Islet of Langerhans (tissue), 1 donor: ENCODE measurements around the gene PTPN11.
"Not testable (repeated sequence)": the region's sequence is repeated elsewhere in the genome, so short reads cannot be mapped to it uniquely, and the experiment has no call there.

Experiments
- FAIRE-seq: peaks from one replicate; lab custom pipeline; 2011; peaks lifted over from hg19 to GRCh38; lab: Jason Lieb, UNC

Gene PTPN11

GRCh38 chr12:112409064-112409905, 9.5 kb upstream of the PTPN11 start, which contains the start of gene RPL6:
TSS of gene RPL6 (minus strand) at chr12:112409605. CDS start at chr12:112408656, 949 bp downstream.
- FAIRE-seq, result peak; percentile 94

DNA sequence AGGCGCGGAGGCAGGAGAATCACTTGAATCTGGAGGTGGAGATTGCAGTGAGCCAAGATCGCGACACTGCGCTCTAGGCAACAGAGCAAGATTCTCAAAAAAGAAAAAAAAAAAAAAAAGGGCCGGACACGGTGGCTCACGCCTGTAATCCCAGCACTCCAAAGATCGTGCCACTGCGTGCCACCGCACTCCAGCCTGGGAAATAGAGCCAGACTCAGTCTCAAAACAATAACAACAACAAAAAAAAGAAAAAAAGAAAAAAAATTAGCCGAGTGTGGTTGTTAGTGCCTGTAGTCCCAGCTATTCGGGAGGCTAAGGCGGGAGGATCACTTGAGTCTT, 8.9 kb upstream of the PTPN11 start:
- no peak for FAIRE-seq

DNA sequence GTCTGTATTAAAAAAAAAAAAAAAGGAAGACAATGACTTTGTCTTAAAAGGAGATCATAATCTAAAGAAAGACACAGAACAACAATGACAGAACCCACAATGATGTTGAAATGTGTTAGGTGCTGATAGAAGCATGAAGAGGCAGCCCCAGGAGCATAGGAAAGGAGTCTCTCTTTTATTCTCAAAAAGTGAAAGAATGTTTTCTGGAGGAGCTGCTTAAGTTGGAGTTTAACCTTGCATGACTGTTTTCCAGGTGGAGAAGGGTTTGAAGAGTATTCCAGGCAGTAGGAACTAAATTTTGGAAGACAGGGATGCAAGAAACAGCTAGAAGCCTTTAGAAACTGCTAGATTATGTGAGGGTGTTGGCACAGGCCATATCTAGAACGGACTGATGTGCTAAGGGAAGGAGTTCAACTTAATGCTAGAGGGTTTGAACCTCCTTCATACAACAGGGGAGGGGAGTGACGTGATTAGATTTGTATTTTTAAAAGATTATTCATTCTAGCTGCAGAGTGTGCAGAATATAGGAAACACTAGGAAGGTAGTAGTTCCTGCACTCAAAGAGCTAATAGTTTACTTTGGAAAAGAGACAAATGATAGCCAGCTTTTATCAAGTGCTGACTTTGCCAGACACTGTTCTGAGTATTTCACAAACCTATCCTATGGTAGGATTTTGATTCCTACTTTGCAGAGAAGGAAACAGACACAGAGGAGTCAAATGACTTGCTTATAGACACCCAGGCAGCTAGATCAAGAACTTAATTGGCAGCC, 4.7 kb upstream of the PTPN11 start:
- FAIRE-seq, result no peak

DNA sequence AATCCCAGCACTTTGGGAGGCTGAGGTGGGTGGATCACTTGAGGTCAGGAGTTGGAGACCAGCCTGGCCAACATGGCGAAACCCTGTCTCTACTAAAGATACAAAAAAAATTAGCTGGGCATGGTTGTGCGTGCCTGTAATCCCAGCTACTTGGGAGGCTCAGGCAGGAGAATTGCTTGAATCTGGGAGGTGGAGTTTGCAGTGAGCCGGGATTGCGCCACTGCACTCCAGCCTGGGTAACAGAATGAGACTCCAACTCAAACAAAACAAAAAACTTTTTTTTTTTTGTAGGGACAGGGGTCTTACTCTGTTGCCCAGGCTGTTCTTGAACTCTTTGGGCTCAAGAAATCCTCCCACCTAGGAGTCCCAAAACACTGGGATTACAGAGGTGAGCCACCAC, 3.3 kb upstream of the PTPN11 start:
- FAIRE-seq, result not testable (repeated sequence)

DNA sequence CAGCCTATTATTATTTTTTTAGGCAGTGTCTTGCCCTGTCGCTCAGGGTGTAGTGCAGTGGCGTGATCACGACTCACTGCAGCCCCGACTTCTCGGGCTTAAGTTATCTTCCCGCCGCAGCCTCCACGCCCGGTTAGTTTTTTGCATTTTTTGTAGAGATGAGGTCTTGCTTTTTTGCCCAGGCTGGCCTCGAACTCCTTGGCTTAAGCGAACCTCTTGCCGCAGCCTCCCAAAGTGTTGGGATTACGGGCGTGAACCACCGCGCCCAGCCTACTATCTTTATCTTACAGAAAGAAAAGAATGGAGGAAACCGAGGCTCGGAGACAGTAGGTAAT, 507 bp upstream of the PTPN11 start:
- no peak for FAIRE-seq

- FAIRE-seq, result no peak
These were observed 768 bp downstream of the PTPN11 start for GRCh38 chr12:112419297-112420133.

- no peak for FAIRE-seq
These were observed 2.0 kb downstream of the PTPN11 start for GRCh38 chr12:112420740-112421139.

DNA sequence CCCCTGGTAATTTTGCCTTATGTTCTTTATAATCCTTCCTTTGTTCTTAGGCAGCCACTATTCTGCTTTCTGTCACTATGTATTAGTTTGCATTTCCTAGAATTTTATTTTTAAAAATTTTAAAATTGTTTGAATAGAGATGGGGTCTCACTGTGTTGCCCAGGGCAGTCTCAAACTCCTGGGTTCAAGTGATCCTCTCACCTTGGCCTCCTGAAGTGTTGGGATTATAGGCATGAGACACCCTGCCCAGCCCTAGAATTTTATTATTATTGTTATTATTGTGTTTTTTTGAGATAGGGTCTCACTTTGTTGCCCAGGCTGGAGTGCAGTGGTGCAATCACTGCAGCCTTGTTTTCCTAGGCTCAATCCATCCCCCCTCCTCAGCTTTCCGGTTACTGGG, 2.6 kb downstream of the PTPN11 start:
- no peak for FAIRE-seq

DNA sequence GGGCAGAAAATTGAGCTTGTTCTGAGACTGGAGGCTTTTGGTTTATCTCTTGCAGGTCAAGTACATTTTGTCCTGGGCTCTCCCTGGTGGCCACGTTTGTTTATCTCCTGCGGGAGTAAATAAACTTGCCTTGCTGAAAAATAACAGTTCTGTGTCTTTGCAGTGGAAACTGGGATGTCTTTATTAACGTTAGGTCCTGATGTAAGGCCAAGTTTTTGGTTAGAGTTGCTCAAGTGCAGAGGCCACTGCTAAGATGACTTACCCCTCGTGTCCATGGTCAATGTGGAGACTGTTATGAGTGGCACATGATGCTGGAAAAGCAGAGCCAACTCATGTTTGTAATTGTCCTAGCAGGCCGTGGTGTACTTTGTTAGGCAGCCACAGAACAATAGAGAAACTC, 3.8 kb downstream of the PTPN11 start:
- FAIRE-seq, result no peak

DNA sequence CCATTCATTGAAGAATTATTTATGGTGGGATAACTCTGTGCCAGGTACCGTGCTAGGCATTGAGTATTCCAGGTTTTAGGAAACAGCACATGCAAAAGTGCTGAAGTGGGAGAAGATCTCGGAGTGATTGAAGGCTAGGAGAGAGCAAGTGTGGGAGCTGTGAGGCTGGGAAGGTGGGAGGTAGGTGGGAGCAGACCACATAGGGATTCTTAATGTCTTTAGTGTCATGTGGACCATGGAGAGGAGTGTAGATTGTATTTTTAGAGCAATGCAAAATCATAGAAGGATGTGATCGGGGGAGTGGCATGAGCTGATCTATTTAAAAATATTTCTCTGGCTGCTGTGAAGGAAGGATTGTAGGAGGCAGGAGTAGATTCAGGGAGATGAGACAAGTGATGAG, 5.4 kb downstream of the PTPN11 start:
- FAIRE-seq, result no peak

DNA sequence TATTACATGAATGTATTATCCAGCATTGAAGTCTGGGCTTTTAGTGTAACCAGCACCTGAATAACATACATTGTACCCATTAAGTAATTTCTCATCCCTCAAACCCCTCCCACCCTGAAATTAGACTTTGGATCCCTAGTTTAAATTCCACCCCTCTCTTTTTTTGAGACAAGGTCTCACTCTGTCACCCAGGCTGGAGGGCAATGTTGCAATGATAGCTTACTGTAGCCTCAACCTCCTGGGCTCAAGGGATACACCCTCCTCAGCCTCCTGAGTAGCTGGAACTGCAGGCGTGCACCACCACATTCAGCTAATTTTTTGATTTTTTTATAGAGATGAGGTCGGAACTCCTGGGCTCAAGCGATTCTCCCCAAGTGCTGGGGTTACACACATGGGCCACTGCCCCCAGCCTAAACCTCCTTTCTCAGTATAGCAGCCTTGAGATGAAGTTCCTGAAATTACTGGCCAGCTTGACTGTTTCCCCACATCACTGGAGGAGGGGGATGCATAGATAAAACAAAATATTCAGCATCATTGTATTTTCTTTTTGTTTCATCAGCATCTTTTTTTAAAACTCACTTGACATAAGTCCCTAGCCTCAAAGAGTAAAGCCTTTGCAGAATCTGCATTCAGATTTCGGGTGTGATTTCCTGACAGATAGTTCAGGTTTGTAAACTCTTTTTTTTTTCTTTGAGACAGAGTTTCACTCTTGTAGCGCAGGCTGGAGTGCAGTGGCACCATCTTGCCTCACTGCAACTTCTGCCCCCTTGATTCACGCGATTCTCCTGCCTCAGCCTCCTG, 7.0 kb downstream of the PTPN11 start:
- FAIRE-seq, result no peak

GRCh38 chr12:112427760-112428159, 9.0 kb downstream of the PTPN11 start:
- FAIRE-seq, result no peak

- no peak for FAIRE-seq
These were observed 12.2 kb downstream of the PTPN11 start for GRCh38 chr12:112430929-112431328.

DNA sequence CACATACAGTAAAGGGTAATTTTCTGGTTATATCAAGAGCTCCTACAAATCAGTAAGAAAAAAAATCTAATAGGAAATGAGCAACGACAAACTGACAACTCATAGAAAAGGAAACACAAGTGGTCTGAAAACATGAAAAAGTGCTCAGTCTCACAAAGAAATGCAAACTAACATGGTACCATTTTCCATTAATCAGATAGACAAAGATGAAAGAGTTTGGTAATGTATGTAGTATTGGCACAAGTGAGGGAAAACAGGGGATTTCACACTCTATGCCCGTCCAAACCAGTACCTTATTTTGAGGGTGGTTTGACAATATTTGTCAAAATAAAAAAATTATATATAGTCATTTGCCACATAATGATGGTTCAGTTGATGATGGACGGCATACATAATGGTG, 13.2 kb downstream of the PTPN11 start:
- no peak for FAIRE-seq

DNA sequence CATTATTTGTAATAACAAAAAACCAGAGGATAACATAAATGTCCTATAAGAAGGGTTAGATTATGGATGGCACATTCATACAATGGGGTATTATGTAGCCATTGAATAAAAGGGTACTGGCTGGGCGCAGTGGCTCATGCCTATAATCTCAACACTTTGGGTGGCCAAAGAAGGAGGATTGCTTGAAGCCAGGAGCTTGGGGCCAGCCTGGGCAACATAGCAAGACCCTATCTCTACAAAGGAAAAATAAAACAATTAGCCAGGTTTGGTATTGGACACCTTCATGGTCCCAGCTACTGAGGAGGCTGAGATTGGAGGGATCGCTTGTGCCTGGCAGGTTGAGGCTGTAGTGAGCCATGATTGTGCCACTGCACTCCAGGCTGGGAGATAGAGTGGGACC, 14.8 kb downstream of the PTPN11 start:
- FAIRE-seq, result no peak

GRCh38 chr12:112438645-112439044, 19.9 kb downstream of the PTPN11 start:
- FAIRE-seq, result not testable (repeated sequence)

GRCh38 chr12:112439769-112440168, 21.0 kb downstream of the PTPN11 start:
- FAIRE-seq, result no peak

DNA sequence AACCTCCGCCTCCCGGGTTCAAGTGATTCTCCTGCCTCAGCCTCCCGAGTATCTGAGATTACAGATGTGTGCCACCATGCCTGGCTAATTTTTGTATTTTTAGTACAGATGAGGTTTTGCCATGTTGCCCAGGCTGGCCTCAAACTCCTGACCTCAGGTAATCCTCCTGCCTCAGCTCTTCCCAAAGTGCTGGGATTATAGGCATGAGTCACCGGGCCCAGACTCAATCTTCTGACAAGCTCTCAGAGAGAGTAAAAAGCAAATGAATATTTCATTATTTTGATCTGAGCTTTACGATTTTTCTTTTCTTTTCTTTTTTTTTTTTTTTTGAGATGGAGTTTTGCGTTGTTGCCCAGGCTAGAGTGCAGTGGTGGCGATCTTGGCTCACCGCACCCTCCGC, 21.9 kb downstream of the PTPN11 start:
- not testable (repeated sequence) for FAIRE-seq

- no peak for FAIRE-seq
These were observed 25.2 kb downstream of the PTPN11 start for GRCh38 chr12:112443916-112444315.

DNA sequence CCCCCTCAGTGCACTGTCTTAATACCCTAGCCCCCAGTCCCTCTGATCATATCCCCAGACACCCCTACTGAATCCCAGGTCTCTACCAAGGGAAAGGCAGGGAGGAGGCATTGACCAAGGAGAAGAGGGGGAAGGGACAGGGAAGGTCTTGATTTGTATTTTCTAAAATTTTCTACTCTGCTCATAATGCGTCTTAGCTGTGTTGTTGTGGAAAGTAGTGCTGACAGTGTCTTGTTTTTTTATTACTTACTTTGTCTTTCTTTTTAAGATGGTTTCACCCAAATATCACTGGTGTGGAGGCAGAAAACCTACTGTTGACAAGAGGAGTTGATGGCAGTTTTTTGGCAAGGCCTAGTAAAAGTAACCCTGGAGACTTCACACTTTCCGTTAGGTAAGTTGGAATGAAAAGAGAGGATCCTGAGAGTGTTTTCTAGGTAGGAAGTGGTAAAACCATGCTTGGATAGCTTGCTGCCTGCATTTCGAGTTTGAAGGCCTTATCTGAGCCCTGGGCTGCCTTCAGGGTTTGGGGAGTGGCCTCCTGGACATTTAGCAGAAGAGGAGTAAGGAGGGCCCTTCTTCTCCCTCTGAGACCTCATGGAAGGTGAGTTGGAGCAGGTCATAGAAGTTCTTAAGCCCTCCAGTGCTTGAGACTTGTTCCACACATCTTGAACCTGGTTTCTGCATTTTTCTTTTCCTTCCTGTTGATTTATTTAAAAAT, 27.4 kb downstream of the PTPN11 start:
- FAIRE-seq, result no peak

DNA sequence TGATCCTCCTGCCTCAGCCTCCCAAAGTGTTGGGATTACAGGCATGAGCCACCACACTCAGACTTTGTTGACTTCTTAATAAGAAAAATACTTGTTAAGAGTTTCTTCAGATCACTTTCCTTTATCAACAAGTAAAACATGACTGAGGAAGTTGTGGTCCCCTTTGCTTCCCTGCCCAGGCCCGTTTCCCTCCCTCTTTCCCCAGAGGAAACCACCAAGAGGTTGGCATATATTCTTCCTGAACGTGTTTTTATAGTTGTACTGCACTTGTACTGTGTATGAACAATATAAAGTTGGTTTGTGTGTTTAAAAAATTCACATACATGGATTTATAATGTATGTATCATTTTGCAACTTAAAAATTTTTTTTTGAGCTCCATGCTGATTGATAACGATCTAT, 28.4 kb downstream of the PTPN11 start:
- no peak for FAIRE-seq
